NCI-H1105 treated with DMSO at 0.1 percent for 48 hours (cell line): ENCODE results near the gene S100A12.
A peak's percentile ranks its signal among the peaks of the same experiment; 100 is the strongest.

Experiments used
- DNase-seq: peaks from one replicate; lab custom pipeline; 2025; lab: John Stamatoyannopoulos, UW

S100A12 gene

GRCh38 chr1:153368495-153368894, 6.9 kb downstream of the S100A12 start:
- DNase-seq, result no peak

- DNase-seq, result no peak
Observed at GRCh38 chr1:153367090-153367489, 8.3 kb downstream of the S100A12 start.

DNA sequence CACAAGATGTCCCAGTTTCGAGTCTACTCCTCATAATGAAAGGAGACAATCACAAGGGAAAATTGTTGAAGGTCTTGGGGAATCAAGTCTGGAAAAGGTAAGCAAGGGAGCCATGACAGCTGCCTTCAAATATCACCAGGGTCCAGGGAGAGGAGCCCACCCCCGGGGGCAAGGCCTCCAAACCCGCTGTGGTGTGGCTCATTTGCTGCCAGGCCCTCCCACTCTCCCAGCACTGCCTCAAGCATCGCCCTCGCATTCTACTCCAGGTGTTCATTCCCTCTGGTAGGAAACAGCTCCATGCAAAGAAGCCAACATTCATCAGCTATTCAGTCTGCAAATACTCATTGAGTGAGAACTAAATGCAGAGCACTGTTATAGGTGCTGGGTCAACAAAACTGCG, 9.2 kb downstream of the S100A12 start:
- DNase-seq, result no peak

DNA sequence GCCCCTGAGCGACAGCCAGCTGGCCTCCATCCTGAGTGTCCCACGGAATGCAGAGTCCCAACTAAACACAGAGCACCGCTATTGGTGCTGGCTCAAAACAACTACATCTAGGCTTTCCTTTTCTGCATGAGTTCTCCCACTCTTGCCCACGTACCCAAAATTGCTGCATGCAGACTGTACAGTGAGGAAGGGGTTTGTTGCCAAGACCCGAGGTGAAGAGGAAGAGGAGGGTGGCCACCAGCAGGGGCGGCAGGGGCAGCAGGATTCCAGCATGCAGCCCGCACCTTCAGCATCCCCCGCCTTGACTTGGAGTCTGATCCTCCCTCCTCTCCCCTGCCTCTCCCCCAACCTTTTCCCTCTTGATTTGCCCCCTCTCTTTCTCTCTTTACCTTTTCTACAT, 9.7 kb downstream of the S100A12 start:
- no peak for DNase-seq

DNA sequence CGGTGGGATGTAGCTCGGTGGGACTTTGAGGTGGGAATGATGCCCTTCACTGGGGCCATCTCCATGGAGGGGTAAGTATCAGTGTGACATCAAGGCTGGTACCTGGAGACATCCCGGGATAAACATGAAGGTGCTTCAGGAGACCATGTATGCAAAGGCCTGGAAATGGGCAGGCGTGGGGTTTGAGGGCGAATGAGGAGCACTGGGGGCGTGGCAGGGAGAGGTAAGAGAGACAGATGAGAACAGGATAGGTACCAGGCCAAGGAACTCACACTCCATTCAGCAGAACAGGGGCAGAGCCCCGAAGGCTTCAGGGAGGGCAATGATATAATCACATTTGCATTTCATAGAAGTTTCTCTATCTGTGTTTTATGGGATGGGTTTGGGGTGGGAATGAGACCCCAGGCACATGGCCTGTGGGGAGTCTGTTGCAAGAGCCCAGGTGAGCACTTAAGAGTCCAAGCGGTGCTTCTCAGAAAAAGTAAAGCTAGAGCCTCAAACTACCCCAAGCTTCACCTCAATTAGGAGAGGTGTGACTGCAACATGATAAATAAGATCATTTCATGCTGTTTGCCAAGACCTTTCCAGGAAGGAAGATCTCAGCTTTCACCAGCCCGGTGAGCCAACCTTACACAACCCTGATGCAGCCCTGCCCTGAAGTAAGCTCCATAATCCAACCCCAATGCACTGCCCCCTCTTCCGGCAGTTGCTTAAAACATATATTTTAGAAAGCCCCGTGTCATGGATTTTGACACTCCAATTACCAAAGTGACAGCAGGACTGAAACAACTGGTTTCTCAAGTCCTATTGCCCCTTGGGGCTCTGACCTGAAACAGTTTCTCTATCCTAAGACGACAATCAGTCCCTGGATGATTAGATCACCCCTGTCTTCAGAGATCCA, 10.4 kb downstream of the S100A12 start:
- DNase-seq, result no peak

DNA sequence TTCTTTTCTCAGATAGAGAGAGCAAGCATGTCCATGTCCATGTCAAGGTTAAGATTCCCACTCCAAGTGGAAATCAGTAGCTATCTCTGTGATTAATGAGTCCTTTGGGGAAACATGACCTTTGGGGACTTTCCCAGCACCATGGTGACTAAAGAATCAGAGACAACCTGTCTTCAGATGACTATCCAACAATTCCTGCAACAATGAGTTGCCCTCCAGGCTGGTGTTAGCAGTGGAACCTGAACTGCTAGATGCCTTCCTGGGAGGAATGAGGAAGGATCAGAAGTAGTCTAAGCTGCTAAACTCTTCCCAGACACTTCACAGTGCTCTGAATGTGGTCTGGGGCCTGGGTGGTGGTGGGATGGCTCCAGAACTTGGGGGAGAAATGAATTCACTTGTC, 11.3 kb downstream of the S100A12 start:
- no peak for DNase-seq

GRCh38 chr1:153363641-153364040, 11.8 kb downstream of the S100A12 start:
- DNase-seq, result no peak

- no peak for DNase-seq
Observed at GRCh38 chr1:153362187-153362775, 13.1 kb downstream of the S100A12 start.

DNA sequence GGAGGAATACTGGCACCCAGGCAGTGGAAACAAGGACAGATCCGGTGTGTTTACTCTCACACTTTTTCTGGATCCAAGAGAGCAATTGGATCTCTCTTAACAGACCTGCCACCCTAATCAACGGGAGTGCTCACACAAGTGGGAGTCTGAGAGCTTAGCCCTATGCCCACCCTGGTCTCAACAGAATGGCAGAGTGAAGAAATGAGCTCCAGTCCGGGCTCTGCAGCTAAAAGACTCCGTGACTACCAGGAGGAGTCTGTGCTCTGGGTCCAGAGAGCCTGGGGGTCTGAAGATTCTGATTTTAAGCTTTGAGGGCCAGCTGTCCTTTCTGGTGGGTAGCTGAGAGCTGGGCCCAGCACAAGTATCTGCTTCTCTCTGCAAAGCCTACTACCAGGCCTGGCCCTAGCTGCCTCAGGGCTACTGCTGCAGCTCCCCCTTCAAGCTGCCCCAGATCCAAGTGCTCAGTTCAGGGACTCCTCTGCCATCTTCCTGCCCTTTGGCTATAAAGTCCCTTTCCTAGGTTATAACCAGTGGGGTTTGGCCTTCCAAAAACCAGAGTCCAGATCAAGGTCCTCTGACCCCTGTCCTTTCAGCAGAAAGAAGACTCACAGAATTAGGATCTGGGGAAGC, 13.8 kb downstream of the S100A12 start:
- DNase-seq, result no peak

DNA sequence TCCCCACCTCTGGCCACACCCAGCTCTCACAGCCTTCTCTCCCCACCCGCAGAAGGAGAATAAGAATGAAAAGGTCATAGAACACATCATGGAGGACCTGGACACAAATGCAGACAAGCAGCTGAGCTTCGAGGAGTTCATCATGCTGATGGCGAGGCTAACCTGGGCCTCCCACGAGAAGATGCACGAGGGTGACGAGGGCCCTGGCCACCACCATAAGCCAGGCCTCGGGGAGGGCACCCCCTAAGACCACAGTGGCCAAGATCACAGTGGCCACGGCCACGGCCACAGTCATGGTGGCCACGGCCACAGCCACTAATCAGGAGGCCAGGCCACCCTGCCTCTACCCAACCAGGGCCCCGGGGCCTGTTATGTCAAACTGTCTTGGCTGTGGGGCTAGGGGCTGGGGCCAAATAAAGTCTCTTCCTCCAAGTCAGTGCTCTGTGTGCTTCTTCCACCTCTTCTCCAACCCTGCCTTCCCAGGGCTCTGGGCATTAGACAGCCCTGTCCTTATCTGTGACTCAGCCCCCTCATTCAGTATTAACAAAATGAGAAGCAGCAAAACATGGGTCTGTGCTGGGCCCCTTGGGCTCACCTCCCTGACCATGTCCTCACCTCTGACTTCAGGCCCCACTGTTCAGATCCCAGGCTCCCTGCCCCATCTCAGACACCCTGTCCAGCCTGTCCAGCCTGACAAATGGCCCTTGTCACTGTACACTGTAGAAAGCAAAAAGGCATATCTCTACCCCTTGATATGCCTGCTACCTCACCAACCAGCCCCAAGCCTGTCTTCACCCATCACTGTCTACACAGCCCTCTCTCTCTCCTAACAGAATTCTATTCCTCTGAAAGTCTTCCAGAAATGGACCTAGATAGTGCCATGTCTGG, 14.6 kb downstream of the S100A12 start:
- DNase-seq, result no peak

DNA sequence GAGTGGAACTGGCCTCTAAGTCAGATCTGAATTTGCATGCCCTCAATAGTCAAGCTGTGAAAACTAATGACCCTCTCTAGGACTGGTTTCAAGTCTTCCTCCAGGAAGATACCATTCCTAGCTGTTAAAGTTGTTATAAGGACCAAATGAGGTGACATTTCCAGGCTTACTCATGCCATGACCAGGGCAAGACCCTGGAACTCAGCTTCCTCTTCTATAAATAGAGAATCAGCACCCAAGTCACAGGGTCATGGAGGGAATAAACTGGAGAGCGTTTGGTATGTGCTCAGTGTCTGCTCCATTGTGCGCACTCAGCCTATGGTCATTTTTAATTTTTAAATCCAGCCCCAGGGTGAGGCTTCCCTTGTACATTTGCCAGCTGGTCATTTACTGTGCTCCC, 15.2 kb downstream of the S100A12 start:
- no peak for DNase-seq

DNA sequence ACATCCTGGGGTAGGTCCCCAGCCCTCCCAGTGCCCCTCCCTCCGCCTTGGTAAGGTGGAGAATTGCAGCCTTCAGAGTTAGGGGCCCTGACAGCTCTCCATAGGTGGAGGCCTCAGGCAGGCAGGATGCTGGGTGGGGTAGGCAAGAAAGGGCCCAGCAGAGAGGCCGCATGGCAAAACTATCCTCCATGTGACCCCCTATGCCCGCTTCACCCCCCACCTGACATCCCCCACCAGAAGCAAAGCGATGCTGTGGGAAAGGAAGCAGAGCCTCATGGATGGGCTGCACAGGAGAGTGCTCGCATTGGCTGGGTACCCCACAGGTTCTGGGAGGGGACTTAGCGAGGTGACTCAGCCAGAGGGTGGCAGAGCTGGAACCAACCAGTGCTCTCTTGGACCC, 16.2 kb downstream of the S100A12 start:
- DNase-seq, result no peak

GRCh38 chr1:153358691-153358975, 16.8 kb downstream of the S100A12 start:
- no peak for DNase-seq

GRCh38 chr1:153357853-153358690, 17.3 kb downstream of the S100A12 start, which contains the start of gene S100A9:
Gene S100A9, plus strand, starts transcription at chr1:153357854. Its CDS starts 430 bp downstream, at chr1:153358284.
- DNase-seq, result no peak

DNA sequence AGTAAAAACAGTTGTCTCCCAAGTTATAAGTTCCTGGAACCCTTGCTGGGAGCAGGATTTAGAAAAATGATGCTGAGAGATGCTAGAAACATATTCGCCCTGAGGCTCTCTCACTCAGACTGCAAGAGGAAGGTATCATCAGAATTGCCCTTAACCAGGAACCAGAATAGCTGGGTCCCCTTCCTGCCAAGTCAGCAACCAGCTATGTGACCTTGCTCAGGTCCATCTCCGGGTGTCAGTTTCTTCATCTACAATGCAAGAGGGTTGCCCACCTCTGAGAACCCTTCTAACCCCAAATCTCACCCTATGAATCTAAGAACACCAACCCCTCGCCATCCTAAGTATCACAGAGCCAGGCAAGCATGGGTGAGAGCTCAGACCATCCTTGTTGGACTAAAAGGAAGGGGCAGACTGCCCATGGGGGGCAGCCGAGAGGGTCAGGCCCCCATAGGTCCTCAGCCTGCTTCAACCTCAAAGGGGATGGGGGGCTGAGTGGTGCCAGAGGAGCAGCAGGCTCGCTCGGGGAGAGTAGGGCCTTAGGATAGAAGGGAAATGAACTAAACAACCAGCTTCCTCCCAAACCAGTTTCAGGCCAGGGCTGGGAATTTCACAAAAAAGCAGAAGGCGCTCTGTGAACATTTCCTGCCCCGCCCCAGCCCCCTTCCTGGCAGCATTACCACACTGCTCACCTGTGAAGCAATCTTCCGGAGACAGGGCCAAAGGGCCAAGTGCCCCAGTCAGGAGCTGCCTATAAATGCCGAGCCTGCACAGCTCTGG, 18.2 kb downstream of the S100A12 start:
- DNase-seq, result no peak

DNA sequence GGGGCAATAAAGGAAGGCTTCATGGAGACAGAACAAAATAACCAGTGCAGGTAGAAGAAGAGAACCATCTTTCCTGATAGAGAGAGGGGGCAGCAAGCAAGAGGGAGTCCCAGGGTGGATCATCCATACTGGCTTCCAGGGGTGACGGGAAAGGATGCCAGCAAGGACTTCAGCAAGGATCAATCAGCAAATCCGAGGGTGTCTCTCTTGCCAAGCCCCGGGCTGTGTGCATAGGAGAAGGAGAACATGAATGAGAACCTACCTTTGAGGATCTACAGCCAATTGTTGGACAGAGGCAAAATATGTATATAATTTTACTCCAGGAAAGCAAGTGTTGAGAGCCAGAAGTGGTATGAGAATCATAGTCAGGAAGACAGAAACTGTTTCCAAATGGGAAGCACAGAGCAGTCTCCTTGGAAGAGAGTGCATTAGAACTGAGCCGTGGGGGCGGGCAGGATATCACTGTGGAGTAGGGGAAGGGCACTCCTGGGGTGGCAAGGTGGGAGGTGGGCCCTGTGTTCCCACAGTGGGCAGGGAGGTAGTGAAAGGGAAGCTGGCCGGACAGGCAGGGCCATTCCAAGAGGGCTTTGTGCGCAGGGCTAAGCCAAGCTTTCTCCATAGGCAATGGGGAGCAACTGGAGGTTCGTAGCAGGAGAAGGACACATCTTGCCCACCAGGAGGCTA, 18.9 kb downstream of the S100A12 start:
- DNase-seq, result no peak

- DNase-seq, result peak; percentile 54
Observed at GRCh38 chr1:153355445-153356071, 19.9 kb downstream of the S100A12 start.

- no peak for DNase-seq
Observed at GRCh38 chr1:153354515-153355193, 20.8 kb downstream of the S100A12 start.
